GM12801 (cell line): ENCODE results near the gene FEZF1.

Experiments
- TF ChIP-seq, protein P1 (sequence below): IDR thresholded peaks from one replicate; pipeline ENCODE4 v1.5.1; 2011; ENCODE audit warnings: control low read depth; ENCODE audit not compliant: insufficient read length; ENCODE audit errors: extremely low read depth

FEZF1 gene

DNA sequence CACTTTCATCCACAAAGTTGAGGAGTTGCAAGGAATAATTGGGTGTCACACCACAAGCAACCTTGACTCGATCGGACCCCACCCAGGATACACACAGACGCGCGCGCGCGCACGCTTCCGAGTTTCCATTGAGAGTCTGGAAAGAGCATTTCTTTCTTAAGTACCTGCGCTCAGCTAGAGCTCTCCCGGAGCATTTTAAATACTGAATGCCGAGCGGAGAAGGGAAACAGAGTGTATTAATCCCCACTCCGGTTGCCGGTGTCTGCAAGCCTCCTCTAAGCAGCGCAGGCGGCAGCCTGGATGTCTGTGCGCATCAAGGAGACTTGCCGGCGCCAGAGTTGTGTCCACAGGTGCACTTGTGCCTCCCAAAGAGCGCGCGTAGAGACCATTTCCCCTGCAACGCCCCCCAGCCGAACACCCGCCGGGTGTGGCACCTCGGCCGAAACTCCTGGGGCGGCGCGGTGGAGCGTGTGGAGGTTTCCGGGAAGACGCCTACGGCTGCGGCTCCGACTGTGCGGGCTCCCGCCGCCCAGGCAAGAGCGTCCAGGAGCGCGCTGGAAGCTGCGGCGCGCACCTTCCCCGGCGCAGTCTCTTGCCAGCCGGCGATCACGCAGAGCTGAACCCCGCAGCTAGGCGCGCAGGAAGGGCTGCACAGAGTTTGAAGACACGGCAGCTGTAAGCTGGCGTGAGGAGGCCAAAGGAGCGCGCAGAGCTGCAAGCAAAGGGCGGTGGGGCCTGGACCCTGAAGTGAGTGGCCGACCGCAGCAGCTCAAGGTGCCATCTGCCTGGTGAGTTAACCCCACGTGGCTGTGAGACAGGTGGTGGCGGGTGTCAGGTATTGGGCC lies 1.1 kb upstream of the FEZF1 start:
- TF ChIP-seq, protein P1, sequence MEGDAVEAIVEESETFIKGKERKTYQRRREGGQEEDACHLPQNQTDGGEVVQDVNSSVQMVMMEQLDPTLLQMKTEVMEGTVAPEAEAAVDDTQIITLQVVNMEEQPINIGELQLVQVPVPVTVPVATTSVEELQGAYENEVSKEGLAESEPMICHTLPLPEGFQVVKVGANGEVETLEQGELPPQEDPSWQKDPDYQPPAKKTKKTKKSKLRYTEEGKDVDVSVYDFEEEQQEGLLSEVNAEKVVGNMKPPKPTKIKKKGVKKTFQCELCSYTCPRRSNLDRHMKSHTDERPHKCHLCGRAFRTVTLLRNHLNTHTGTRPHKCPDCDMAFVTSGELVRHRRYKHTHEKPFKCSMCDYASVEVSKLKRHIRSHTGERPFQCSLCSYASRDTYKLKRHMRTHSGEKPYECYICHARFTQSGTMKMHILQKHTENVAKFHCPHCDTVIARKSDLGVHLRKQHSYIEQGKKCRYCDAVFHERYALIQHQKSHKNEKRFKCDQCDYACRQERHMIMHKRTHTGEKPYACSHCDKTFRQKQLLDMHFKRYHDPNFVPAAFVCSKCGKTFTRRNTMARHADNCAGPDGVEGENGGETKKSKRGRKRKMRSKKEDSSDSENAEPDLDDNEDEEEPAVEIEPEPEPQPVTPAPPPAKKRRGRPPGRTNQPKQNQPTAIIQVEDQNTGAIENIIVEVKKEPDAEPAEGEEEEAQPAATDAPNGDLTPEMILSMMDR: no peak

DNA sequence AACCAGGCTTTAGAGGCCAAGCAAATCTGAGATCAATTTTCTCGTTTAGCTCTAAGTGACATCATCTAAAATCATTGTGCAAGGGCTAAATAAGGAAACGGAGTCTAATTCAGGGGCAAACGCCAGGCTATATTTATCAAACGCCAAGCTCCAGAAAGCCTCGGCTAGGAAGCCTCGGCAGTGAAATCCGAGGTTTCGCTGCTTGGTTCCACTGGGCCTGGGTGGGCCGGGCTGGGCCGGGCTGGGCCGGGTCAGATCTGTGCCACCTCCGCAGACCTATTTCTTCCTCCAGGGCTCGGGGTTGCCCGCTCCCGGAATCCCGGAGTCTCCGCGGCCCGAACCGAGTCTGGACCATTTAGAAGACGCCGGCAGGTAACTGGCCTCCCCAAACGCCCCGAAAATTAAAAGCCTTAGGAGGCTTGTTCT lies 459 bp upstream of the FEZF1 start:
- TF ChIP-seq, protein P1: no peak

DNA sequence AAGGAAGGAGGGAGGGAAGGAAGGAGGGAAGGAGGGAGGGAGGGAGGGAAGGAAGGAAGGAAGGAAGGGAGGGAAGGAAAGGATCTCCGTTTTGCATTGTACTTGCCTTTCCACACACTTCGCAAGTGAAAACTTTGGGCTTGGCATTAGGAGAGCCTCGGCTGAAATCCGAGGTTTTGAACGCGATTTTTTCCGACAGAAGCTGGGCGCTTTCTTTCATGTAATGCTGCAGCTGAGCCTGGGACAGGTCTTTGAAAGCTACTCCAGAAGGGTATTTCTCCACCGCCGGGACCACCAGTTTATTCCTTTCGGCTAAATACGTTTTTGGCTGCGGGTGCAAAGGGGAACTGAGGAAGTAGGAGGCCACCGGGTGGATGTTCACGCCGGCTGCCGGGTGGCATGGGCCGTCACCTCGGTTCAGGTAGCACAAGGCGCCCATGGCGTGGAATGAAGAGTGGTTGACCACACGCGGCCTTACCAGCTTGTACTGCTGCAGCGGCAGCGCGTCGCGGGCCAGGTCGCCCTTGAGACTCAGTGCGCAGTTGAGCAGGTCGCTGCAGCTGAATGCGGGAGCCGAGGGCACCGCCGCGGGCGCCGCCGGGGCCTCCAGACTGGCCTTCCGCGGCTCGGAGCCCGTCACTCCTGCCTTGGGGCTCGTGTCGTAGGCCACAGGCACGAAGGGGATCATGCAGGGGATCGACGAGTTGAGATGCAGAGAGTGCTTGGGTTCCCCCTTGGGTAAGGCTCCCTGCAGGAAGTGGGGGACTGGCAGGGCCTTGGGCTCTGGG lies 825 bp downstream of the FEZF1 start:
- TF ChIP-seq, protein P1: no peak

DNA sequence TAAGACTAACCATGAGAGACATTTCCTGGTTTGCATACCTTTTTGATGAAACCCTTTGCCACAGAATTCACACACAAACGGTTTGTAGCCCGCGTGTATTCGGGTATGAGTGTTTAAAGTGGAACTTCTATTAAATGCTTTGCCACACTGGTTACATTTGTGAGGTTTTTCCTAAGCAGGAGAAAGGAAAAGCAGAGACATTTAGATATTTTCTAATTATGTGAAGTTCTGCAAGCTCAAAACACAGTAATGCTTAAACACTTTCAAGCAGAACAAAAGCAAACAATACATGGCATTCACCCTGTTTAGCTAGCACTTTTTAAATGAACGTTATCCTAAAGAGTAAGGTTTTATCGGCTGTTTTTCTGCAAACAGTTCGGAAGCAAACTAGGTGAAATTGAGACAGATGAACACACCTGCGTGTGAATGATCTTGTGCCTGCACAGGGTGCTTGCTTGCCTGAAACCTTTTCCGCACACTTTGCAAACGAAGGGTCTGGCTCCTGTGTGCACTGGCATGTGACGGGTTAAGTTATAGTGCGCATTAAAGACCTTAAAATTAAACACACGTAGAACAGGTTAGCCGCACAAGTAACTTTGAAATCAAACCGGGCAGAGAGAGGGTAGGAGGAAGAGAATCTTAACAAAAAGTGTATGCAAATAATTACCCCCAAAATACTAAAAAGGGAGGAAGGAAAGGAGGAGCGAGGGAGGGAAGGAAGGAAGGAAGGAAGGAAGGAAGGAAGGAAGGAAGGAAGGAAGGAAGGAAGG lies 1.6 kb downstream of the FEZF1 start:
- TF ChIP-seq, protein P1: no peak

DNA sequence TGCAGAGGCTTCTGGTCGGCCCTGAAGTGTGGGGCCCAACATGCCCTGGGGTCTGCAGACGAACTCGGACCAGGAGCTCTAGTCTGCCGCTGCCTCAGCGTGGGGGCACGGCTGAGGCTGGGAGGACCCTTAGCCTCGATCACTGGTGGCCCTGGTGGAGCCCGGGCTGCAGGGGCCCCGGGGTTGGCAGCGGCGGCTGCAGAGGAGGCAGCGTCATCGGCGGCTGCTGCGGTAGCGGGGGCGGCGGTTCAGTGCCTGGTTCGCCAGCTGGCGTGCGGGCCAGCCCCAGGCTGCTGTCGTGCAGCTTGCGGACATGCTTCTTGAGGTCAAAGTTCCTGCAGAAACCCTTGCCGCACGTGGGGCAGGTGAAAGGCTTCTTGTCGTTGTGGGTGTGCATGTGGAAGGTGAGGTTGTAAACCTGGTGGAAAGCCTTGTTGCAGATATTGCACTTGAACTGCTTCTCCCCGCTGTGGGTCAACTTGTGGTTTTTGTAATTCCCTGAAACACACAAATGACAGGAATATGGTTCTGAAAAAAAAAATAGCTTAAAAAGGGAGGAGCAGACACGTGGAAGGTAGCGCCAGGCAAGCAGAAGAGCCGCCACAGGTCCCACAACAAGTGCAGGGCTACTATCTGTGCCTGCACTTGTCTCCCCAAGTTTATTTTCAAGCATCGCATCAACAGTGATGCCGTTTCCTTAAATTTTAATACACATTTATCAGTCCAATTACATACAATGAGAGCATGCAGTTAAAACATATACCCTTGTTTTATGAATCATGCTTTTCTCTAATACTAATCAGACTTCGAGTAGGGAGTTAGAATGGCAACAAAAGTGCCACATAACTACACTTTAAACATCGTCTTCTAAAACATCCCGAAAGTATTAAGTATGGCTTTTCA lies 2.4 kb downstream of the FEZF1 start:
- TF ChIP-seq, protein P1: no peak

DNA sequence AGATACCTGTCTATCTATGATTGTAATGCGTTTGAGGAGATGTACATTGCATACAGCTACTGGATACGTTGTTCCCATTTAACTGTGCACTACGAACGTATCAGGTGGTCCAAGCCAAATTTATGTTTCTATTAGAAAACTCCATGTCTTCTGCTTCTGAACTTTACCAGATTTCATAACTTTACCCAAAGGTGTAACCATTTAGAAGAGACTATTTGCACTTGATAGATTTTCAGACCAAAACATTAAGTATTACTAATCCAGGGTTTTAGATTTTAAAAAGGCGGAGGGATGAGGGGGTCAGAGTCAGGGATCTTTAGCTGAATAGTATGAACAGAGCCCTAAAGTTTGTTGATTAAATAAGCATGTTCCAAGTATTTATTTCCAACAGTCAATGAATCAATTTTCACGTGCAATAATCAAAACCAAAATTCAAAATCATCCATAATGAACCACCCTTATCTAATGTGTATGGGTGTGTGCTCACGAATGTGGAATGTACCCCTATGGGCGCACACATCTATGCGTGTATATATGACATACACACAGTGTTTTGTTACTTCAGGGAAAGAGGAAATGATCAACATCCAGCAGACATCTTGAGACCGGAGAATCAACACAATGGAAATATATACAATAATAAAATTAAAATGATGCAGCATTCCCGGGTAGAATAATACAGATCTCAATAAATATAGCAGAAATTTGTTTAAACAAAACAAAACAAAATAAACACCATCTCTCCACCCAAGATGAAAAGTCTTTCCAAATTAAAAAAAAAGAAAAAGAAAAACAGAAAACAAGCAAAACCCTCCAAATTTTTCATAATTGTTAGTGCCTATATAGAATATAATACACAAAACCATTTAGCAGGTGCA lies 3.4 kb downstream of the FEZF1 start:
- TF ChIP-seq, protein P1: no peak
